ENCODE results near the gene HSPA8.

Gene HSPA8

DNA sequence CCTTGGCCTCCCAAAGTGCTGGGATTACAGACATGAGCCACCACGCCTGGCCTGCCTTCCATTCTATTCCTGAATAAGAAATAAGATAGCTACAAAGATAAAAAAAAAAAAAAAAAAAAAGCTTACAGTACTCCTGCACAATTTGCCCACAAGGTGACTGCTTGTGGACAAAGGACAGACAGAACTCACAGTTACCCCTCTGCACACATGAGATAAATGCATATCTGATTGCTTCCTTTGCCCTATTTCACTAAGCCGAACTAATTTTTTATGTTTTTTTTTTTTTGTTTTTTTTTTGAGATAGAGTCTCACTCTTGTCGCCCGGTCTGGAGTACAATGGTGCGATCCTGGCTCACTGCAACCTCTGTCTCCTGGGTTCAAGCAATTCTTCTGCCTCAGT is 23.6 kb upstream of the HSPA8 start:
- peaks cover 46% of the 10 kb centered on the region for H3K4me1 Mint-ChIP-seq (ENCODE audit: low read depth)
- H3K9me3 Mint-ChIP-seq, result no peaks in the 10 kb centered on the region
- H3K27ac Mint-ChIP-seq, result no peak overlapping the region
- DNase-seq (ENCODE audit: low spot score), result no peak
- H3K36me3 Mint-ChIP-seq (ENCODE audit: low read depth), result peaks cover 7% of the 10 kb centered on the region
- no peaks in the 10 kb centered on the region for H3K27me3 Mint-ChIP-seq (ENCODE audit: low read depth)
- no peak overlapping the region for H3K4me3 Mint-ChIP-seq

DNA sequence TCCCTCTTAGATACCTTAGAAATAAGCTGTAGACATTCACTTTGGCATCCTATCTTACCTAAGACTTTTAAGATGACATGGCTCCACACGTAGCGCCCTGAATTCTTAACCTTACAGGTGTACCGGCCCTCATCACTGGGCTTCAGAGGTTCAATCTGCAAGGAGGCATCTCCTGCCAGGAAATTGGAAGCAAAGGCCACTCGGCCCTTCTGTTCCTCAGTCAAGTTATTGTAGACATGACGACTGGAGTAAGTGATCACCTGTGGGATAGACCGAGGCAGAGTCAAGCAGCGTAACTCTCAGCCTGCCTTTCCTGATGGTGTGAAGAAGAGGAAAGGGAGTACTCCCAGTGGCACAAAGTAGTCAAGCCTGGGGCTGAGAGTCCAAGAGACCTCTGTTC is 22.5 kb upstream of the HSPA8 start:
- no peak for DNase-seq (ENCODE audit: low spot score)
- Mint-ChIP-seq H3K27me3 (ENCODE audit: low read depth) (no peaks in the 10 kb centered on the region), H3K4me3 (no peak overlapping the region), H3K4me1 (ENCODE audit: low read depth) (peaks cover 49% of the 10 kb centered on the region), H3K27ac (peak overlapping the region; percentile 15), H3K9me3 (no peaks in the 10 kb centered on the region), H3K36me3 (ENCODE audit: low read depth) (peaks cover 7% of the 10 kb centered on the region)

DNA sequence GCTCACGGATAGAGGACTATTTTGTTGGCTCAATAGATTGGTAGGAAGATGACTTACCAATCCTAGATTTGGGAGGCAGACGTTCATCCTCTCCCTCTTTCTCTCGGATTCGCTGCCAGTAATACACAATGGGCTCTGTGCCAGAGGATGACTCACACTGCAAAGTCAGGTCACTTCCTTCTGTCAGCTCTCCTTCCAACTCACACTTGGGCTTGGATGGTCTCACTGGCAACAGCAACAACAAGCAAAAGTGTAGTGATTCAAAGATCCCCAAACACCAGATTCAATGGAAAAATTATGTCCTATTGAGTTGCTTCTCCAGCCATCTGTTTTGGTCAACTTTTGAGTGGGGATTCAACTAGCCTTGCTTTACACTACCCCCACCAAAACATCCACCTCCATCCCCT is 21.7 kb upstream of the HSPA8 start:
- Mint-ChIP-seq H3K4me1 (ENCODE audit: low read depth) (peaks cover 48% of the 10 kb centered on the region), H3K36me3 (ENCODE audit: low read depth) (peaks cover 7% of the 10 kb centered on the region), H3K27me3 (ENCODE audit: low read depth) (no peaks in the 10 kb centered on the region), H3K9me3 (no peaks in the 10 kb centered on the region), H3K4me3 (peak overlapping the region; percentile 76), H3K27ac (peak overlapping the region; percentile 85)
- peak; percentile 68 for DNase-seq (ENCODE audit: low spot score)

DNA sequence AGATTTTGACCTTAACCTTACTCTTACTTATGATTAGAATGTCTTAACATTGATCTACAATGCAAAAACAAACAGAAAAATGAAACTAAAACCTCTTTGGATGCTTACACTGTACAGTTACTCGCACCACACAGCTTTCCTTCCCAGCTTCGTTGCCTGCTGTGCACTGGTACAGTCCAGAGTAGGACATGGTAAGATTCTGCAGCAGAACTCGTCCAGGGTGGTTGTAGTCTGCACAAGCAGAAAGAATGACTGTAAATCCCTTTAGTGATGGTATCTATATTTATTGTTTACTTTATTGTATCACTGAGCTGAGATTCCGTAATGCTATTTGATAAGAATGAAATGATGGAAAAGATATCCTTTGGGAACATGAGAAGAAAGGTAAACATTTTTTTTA is 21.0 kb upstream of the HSPA8 start:
- H3K4me3 Mint-ChIP-seq, result peak overlapping the region; percentile 76
- H3K9me3 Mint-ChIP-seq, result no peaks in the 10 kb centered on the region
- peak overlapping the region; percentile 83 for H3K27ac Mint-ChIP-seq
- no peaks in the 10 kb centered on the region for H3K27me3 Mint-ChIP-seq (ENCODE audit: low read depth)
- H3K4me1 Mint-ChIP-seq (ENCODE audit: low read depth), result peaks cover 44% of the 10 kb centered on the region
- H3K36me3 Mint-ChIP-seq (ENCODE audit: low read depth), result peaks cover 7% of the 10 kb centered on the region
- DNase-seq (ENCODE audit: low spot score), result no peak

DNA sequence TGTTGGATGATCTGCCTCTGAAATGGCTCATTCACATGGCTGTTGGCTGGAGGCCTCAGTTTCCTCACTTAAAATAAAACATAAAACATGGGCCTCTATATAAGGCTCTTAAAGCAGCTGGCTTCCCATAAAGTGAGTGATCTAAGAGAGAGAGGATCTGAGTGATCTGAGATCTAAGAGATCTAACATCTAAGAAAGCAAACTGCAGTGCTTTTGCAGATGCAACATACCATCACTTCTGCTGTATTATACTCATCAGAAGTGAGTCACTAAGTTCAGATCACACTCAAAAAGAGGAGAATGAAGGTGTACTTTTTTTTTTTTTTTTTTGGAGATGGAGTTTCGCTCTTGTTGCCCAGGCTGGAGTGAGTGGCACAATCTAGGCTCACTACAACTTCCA is 18.1 kb upstream of the HSPA8 start:
- H3K4me3 Mint-ChIP-seq, result no peak overlapping the region
- no peaks in the 10 kb centered on the region for H3K9me3 Mint-ChIP-seq
- H3K36me3 Mint-ChIP-seq (ENCODE audit: low read depth), result peaks cover 7% of the 10 kb centered on the region
- peak overlapping the region; percentile 4 for H3K27ac Mint-ChIP-seq
- DNase-seq (ENCODE audit: low spot score), result no peak
- H3K4me1 Mint-ChIP-seq (ENCODE audit: low read depth), result peaks cover 30% of the 10 kb centered on the region
- H3K27me3 Mint-ChIP-seq (ENCODE audit: low read depth), result no peaks in the 10 kb centered on the region

DNA sequence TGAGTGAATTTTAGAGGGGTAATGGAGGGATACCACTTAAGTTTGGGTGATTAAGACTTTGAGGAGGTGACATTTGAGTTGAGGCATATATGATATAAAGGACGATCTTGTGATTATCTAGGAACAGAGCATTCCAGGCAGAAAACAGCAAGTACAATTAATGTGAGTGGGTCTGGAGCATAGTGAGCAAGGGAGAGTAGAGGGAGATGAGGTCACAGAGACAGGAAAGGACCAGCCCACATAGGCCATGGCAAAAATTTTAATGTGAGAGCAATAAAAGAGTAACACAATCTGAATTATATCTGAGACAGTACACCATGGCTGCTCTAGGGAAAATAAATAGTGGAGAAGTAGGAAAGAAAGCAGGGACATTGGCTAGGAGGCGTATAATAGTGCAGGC is 14.5 kb upstream of the HSPA8 start:
- Mint-ChIP-seq H3K4me1 (ENCODE audit: low read depth) (peaks cover 26% of the 10 kb centered on the region), H3K9me3 (no peaks in the 10 kb centered on the region), H3K27ac (no peak overlapping the region), H3K4me3 (no peak overlapping the region), H3K27me3 (ENCODE audit: low read depth) (no peaks in the 10 kb centered on the region), H3K36me3 (ENCODE audit: low read depth) (peaks cover 6% of the 10 kb centered on the region)
- DNase-seq (ENCODE audit: low spot score), result no peak

DNA sequence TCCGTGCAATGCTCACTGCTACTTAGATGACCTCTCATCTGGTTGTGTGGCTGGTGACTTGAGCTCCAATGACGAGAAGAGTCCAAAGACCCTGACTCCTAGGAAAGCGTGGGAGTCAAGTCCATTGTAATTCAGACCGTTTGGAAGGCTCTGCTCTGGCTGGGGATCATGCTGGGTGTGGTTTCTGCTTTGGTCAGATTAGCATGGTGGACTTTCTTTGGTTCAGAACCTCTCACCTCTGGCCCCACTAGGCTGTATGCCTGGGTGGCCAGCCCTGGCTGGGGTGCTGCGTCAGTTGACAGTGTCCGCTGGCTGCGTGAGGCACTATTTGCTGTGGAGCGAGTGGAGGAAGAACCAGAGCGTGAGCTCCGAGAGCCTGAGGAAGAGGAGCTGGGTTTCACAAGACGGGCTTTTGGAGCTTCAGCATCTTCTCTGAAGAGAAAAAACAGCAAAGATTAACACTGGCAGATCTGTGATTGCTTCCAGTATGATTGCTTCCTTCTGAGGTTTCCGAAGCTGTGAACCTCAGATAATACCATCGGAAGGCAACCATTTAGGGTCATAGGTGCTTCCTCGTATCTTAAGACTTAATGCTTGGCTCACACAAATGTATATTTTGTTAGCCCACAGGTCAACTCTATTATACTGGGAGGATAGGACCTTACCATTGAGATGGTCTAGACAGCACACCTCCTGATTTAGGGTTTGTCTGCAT is 11.6 kb upstream of the HSPA8 start:
- no peak overlapping the region for H3K27ac Mint-ChIP-seq
- H3K4me3 Mint-ChIP-seq, result no peak overlapping the region
- H3K36me3 Mint-ChIP-seq (ENCODE audit: low read depth), result peaks cover 6% of the 10 kb centered on the region

DNA sequence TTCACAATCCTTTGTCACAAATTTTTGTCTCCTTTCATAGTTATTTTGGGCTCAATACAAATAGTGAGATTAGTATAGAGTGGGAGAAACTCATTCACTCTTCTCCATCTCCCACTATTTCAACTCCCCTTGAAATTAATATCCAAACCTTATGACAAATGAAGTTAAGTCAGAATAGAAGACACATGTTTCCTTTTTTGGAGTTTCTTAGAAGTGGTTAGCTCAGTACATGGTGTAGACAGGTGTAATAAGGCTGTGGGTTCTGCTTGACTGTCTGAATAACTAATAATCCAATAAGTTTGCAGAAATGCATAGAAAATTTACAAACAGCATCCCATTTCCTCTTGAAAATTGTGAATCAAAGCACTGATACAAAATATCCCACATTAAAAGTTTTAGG is 10.8 kb upstream of the HSPA8 start:
- H3K9me3 Mint-ChIP-seq, result no peaks in the 10 kb centered on the region
- no peak overlapping the region for H3K4me3 Mint-ChIP-seq
- peaks cover 52% of the 10 kb centered on the region for H3K4me1 Mint-ChIP-seq (ENCODE audit: low read depth)
- H3K27ac Mint-ChIP-seq, result peak overlapping the region; percentile 60
- H3K36me3 Mint-ChIP-seq (ENCODE audit: low read depth), result peaks cover 6% of the 10 kb centered on the region
- no peaks in the 10 kb centered on the region for H3K27me3 Mint-ChIP-seq (ENCODE audit: low read depth)
- no peak for DNase-seq (ENCODE audit: low spot score)

More for the DNA sequence above, 11.6 kb upstream of the HSPA8 start:
- Mint-ChIP-seq H3K27me3 (ENCODE audit: low read depth) (no peaks in the 10 kb centered on the region), H3K9me3 (no peaks in the 10 kb centered on the region), H3K4me1 (ENCODE audit: low read depth) (peaks cover 47% of the 10 kb centered on the region)
- DNase-seq (ENCODE audit: low spot score), result no peak

DNA sequence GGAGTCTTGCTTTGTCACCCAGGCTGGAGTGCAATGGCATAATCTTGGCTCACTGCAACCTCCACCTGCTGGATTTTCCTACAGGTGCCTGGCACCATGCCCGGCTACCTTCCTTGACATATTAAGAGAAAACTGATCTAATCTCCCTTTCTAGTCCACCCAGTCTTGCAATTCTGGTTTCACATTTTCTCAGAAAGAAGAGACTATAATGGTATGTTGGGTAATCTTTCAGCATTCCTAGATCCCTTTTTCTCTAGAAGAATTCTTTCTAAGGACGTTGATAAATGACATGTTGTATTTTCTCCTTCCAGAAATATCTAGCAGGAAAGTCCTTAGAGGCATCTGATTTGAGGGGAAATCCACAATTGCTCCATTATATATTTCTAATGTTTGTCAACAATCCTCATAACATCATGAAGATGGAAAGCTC is 10.4 kb upstream of the HSPA8 start:
- Mint-ChIP-seq H3K4me3 (no peak overlapping the region), H3K27ac (peak overlapping the region; percentile 99), H3K36me3 (ENCODE audit: low read depth) (peaks cover 6% of the 10 kb centered on the region), H3K4me1 (ENCODE audit: low read depth) (peaks cover 54% of the 10 kb centered on the region), H3K9me3 (no peaks in the 10 kb centered on the region), H3K27me3 (ENCODE audit: low read depth) (no peaks in the 10 kb centered on the region)
- no peak for DNase-seq (ENCODE audit: low spot score)

DNA sequence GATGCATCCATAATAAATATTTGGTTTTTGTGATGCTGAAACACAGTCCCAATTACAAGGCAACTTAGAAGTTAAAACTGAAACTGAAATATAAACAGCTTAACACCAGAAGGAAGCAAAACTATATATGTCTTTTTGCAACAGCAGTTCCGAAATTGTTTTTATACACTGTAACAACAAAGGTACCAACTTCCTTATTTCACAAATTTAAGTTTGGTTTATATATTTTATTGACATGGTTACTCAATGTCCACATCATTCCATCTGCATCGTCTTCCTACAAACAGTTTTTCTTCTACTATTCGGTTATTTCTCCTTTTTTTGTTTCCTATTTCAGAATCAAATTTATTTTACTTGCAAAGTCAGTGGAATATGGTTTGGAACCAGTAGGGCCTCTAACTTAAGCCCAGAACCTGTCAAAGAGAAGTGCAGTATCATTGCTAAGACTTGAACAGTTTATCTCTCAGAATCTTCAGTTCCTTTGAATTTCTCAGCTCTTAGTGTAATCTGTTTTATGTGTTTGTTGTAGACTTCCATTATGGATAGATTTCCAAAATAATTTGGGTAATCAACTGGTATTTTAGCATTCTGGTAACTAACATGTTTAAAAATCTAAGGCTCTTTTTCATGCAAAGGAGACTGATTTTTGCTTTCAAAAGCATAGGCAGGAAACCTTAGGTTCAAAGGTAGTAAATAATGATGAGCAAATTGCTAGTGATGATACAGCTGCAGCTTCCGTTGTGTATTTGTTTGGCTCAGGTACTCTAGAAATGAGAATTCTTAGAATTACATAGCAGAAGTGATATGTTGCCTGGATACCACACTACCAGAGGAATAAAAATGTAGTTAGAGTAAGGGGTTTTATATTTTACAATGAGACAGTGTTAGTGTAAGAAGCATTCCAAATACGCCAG is 8.2 kb upstream of the HSPA8 start:
- Mint-ChIP-seq H3K4me1 (ENCODE audit: low read depth) (peaks cover 58% of the 10 kb centered on the region), H3K27me3 (ENCODE audit: low read depth) (no peaks in the 10 kb centered on the region), H3K27ac (peak overlapping the region; percentile 99), H3K4me3 (peak overlapping the region; percentile 91), H3K36me3 (ENCODE audit: low read depth) (peaks cover 12% of the 10 kb centered on the region), H3K9me3 (no peaks in the 10 kb centered on the region)
- DNase-seq (ENCODE audit: low spot score), result no peak

DNA sequence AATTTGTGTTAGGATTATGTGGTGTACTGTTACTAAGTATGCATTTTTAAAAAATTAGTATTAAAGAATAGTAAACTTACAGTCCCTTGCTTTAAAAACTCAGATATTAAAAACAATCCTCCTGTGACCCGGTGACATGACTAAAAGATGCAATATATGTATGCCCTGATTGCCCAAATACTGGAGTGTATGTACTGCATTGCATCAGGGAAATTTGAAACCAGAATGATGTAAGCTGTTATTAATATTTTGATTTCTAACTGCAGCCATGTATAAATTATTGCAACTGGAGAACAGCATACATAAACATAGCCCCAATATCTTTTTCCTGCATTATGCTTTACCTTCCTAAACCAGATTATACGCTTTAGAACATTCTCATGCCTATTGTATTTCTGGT is 3.7 kb upstream of the HSPA8 start:
- peaks cover 46% of the 10 kb centered on the region for H3K4me1 Mint-ChIP-seq (ENCODE audit: low read depth)
- H3K36me3 Mint-ChIP-seq (ENCODE audit: low read depth), result peaks cover 28% of the 10 kb centered on the region
- no peaks in the 10 kb centered on the region for H3K9me3 Mint-ChIP-seq
- no peaks in the 10 kb centered on the region for H3K27me3 Mint-ChIP-seq (ENCODE audit: low read depth)
- peak overlapping the region; percentile 41 for H3K27ac Mint-ChIP-seq
- peak overlapping the region; percentile 66 for H3K4me3 Mint-ChIP-seq
- no peak for DNase-seq (ENCODE audit: low spot score)

DNA sequence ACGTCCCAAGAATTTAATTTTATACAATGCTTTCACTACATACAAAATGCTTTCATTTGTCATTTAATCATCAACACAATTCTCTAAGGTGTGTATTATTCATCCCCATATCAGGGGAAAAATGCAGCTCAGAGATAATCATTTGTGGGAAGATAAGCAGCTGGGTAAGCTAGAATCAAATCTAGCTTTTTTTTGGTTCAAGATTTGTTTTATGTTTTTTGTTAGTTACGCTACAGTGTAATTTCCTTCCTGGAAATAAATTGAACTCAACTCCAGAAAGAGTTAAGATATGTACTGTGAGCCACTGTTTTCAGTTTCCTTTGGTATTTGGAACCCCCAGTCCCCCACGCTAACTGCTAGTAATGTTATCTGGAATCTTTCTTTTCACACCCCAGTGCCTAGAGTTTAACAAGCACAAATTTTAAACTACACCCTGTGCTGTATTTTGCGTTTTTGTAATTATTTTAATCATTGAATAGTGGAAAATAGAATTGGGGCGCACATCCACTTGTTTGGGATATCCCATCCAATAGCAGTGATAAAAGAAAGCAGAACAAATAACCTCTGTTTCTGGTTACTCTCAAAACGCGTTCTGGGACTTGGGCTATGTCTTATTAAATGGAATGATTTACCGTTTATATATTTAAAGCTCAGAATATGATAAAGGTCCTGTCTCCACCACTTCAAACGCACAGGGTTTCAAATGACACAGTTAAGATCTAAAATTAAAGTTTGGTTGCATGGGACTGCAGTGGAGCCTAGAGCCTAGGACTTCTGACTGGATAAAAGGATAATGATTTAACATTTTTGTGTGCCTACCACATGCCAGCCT is 2.1 kb upstream of the HSPA8 start:
- Mint-ChIP-seq H3K27ac (peak overlapping the region; percentile 100), H3K27me3 (ENCODE audit: low read depth) (no peaks in the 10 kb centered on the region), H3K4me1 (ENCODE audit: low read depth) (peaks cover 39% of the 10 kb centered on the region), H3K36me3 (ENCODE audit: low read depth) (peaks cover 44% of the 10 kb centered on the region), H3K9me3 (no peaks in the 10 kb centered on the region), H3K4me3 (peak overlapping the region; percentile 100)
- DNase-seq (ENCODE audit: low spot score), result peak; percentile 51

DNA sequence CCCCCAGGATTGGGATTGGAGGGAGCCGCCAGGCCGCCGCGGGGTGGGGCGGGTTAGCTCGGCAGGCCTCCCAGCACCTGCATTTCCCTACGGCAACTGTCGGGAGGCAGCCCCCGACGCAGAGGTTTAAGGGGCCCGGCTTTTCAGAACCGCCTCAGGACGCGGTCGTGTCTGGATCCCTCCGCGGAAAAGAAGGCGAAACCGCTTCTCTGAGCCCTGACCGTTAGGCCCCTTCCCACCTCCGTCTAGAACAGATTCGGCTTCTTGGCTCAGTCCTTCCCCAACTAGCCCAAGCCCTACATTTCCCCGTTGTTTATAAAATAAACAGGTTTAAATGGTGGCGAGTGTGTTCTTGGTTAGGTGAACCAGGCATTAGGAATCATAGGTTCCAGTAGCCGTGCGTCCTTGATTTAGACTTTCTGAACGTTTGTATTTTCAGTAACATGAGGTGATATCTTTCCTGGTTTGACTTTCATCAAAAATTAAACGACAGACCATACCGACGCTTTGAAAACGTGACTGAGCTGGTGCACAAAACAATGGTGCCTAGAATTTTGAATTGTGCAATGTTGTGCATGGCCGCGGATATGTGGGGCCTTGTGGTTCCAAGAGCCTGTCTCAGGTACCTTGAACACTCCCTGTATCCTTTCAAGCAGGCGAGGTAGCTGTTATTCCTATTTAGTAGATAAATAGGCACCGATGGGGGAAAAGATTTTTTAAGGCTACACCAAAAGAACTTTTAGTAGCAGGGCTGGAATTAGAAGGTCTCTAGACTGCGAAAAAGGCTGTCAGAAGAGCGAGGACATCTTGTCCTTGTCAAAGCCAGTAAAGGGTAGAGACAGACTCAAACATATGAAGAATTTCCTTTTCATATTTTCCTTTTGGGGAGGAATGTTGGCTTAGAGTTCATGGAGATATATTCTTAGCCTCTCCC is 1.2 kb upstream of the HSPA8 start:
- Mint-ChIP-seq H3K36me3 (ENCODE audit: low read depth) (peaks cover 53% of the 10 kb centered on the region), H3K27ac (peak overlapping the region; percentile 100), H3K9me3 (no peaks in the 10 kb centered on the region), H3K27me3 (ENCODE audit: low read depth) (no peaks in the 10 kb centered on the region), H3K4me1 (ENCODE audit: low read depth) (peaks cover 40% of the 10 kb centered on the region), H3K4me3 (peak overlapping the region; percentile 100)
- no peak for DNase-seq (ENCODE audit: low spot score)

Measured in T-helper 2 cell treated with Interferon-gamma antibody and Interleukin-4, amounts not matched to agents 5 μg/mL and 100 μg/mL, for 36 hours (primary cell).